Body of pancreas (tissue), 4 donors: ENCODE results near the gene SMIM32.

Experiments used
- CTCF ChIP-seq, 7 experiments: fragments of 450-650 bp in 4 of 7; fragments of 200-600 bp in 3 of 7; sonication (generic) in 3 of 7; IDR thresholded peaks; one replicate each; pipeline ENCODE4 v1.5.1; 2016 to 2019; ENCODE audit warnings: antibody characterized with exemption in 7 of 7
- POLR2A ChIP-seq, 3 donors: fragments of 450-650 bp; IDR thresholded peaks; one replicate each; pipeline ENCODE4 v1.6.1; 2016; ENCODE audit warnings: antibody characterized with exemption in 3 of 3, mild to moderate bottlenecking in 2 of 3

DNA sequence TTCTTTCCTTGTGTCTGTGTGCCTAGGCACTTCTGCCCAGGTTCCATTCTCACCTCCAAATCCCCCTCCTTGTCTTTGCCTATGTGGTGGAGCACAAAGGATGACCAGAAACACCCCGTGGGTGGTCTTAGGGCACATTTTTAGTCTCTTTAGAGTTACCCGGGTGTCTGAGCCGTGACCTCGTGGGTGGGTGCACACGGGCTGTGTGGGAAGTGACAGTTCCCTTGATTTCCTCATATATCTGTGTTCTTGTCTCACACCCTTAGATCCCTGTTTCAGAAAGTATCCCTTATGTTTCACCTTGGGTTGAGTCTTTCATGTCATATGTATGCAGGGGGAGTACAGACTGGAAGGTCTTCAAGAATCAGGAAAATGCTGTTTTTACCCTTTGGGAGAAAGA is 13.4 kb upstream of the SMIM32 start:
- TF ChIP-seq CTCF (IDR thresholded peaks at IDR 0.05) (no peak), POLR2A (IDR thresholded peaks at IDR 0.05) (no peak)
